Measurements from ENCODE around the gene SLC25A21. TPM values are rescaled to one million over a fixed set of nuclear protein-coding genes. Genes with fewer than 3 reads are reported as not detected.
"Not testable (repeated sequence)": the region's sequence is repeated elsewhere in the genome, so short reads cannot be mapped to it uniquely, and the experiment has no call there.

The SLC25A21 gene
- total and polyA plus RNA-seq, 2 experiments from 2014 or later: 10.6 to 12.1 TPM

GRCh38 chr14:36901861-36902260 is 270.5 kb downstream of the SLC25A21 start (continued):
- no peak for TF ChIP-seq REST (IDR thresholded peaks at IDR 0.05; ENCODE audit: unreplicated experiment)
- no peak for TF ChIP-seq POLR2AphosphoS5 (IDR thresholded peaks at IDR 0.05; ENCODE audit: low read depth)
- no peak for TF ChIP-seq CTCF (conservative IDR thresholded peaks at IDR 0.05; ENCODE audit: low read depth in 2 of 2)
- no peak for TF ChIP-seq STAT1 (IDR thresholded peaks at IDR 0.05; ENCODE audit: unreplicated experiment)
- TF ChIP-seq NANOG (IDR thresholded peaks at IDR 0.05; ENCODE audit: borderline replicate concordance): no peak
- TF ChIP-seq ZNF331 (CRISPR knock-in tag; IDR thresholded peaks at IDR 0.05; ENCODE audit: low read depth): no peak
- no peak for TF ChIP-seq JUNB (IDR thresholded peaks at IDR 0.05; ENCODE audit: unreplicated experiment)
- no peak for TF ChIP-seq EZH2phosphoT487 (IDR thresholded peaks at IDR 0.05; ENCODE audit: unreplicated experiment)

GRCh38 chr14:36900846-36901245 is 271.6 kb downstream of the SLC25A21 start:
- H3K27ac Mint-ChIP-seq: no peak overlapping the region
- DNase-seq (ENCODE audit: low spot score): no peak
- no peaks in the 10 kb centered on the region for H3F3A ChIP-seq (replicated peaks; ENCODE audit: low read depth)
- H3K4me3 Mint-ChIP-seq: no peak overlapping the region
- H2AFZ ChIP-seq: no peak overlapping the region
- TF ChIP-seq CTCF (conservative IDR thresholded peaks at IDR 0.05; ENCODE audit: low read depth in 2 of 2): no peak
- no peak for TF ChIP-seq EZH2phosphoT487 (IDR thresholded peaks at IDR 0.05; ENCODE audit: unreplicated experiment)
- no peak for TF ChIP-seq STAT1 (IDR thresholded peaks at IDR 0.05; ENCODE audit: unreplicated experiment)
- TF ChIP-seq ETS1 (IDR thresholded peaks at IDR 0.05): no peak
- no peak for TF ChIP-seq JUNB (IDR thresholded peaks at IDR 0.05; ENCODE audit: unreplicated experiment)
- no peaks in the 10 kb centered on the region for H3K27me3 Mint-ChIP-seq (ENCODE audit: insufficient read depth, low read depth, poor library complexity)
- no peaks in the 10 kb centered on the region for H3K4me1 Mint-ChIP-seq
- H4K20me1 ChIP-seq (replicated peaks; ENCODE audit: insufficient read depth): no peaks in the 10 kb centered on the region
- ATAC-seq: no peak
- no peaks in the 10 kb centered on the region for H3K27me3 ChIP-seq (ENCODE audit: insufficient read depth)
- H3K9me2 ChIP-seq (ENCODE audit: insufficient read depth): no peaks in the 10 kb centered on the region
- H3K36me3 ChIP-seq (ENCODE audit: insufficient read depth): no peaks in the 10 kb centered on the region
- H3K4me2 ChIP-seq: no peak overlapping the region
- peaks cover 30% of the 10 kb centered on the region; the same call in 2 of the 3 replicates for H3K36me3 Mint-ChIP-seq (ENCODE audit: low read depth)
- peaks cover 36% of the 10 kb centered on the region for H3K9me3 Mint-ChIP-seq
- no peak overlapping the region for H3K4me3 ChIP-seq
- H3K4me1 ChIP-seq (ENCODE audit: insufficient read depth): no peaks in the 10 kb centered on the region
- no peak overlapping the region for H3K27ac ChIP-seq (ENCODE audit: low read depth)
- no peaks in the 10 kb centered on the region for H3K79me2 ChIP-seq (replicated peaks; ENCODE audit: insufficient read depth)

- H3K4me1 ChIP-seq (ENCODE audit: insufficient read depth); H3K27me3 Mint-ChIP-seq (ENCODE audit: insufficient read depth, low read depth, poor library complexity); H3F3A ChIP-seq (replicated peaks; ENCODE audit: low read depth); H3K27ac ChIP-seq (ENCODE audit: low read depth); H3K27ac Mint-ChIP-seq; H2AFZ ChIP-seq; H3K9me2 ChIP-seq (ENCODE audit: insufficient read depth); H3K4me3 Mint-ChIP-seq; H3K4me2 ChIP-seq; H3K4me1 Mint-ChIP-seq; DNase-seq (ENCODE audit: low spot score); H4K20me1 ChIP-seq (replicated peaks; ENCODE audit: insufficient read depth); H3K27me3 ChIP-seq (ENCODE audit: insufficient read depth); H3K79me2 ChIP-seq (replicated peaks; ENCODE audit: insufficient read depth); H3K4me3 ChIP-seq; ATAC-seq; H3K36me3 ChIP-seq (ENCODE audit: insufficient read depth): not testable (repeated sequence)
- peaks cover 30% of the 10 kb centered on the region; the same call in 2 of the 3 replicates for H3K36me3 Mint-ChIP-seq (ENCODE audit: low read depth)
- peaks cover 46% of the 10 kb centered on the region for H3K9me3 Mint-ChIP-seq
Measured at GRCh38 chr14:36896300-36896699, 276.1 kb downstream of the SLC25A21 start.

All from GM23338 (cell line).